ENCODE measurements around the gene RAB8B.
"Not testable (repeated sequence)": the region's sequence is repeated elsewhere in the genome, so short reads cannot be mapped to it uniquely, and the experiment has no call there.

The RAB8B gene

GRCh38 chr15:63186065-63186464 is 3.3 kb upstream of the RAB8B start:
- no peak for DNase-seq (ENCODE audit: low spot score)

GRCh38 chr15:63187589-63188226 is 1.7 kb upstream of the RAB8B start:
- no peak for DNase-seq (ENCODE audit: low spot score)

- DNase-seq (ENCODE audit: low spot score) = no peak
Observed at GRCh38 chr15:63188247-63188925, 1.0 kb upstream of the RAB8B start.

- peak; percentile 40 for DNase-seq (ENCODE audit: low spot score)
Observed at GRCh38 chr15:63189941-63190768, 749 bp downstream of the RAB8B start.

- DNase-seq (ENCODE audit: low spot score) = no peak
Observed at GRCh38 chr15:63190769-63191649, 1.6 kb downstream of the RAB8B start.

- no peak for DNase-seq (ENCODE audit: low spot score)
Observed at GRCh38 chr15:63191895-63192618, 2.7 kb downstream of the RAB8B start.

- DNase-seq (ENCODE audit: low spot score) = no peak
Observed at GRCh38 chr15:63192619-63193206, 3.3 kb downstream of the RAB8B start.

GRCh38 chr15:63194302-63194701 is 4.9 kb downstream of the RAB8B start:
- no peak for DNase-seq (ENCODE audit: low spot score)

GRCh38 chr15:63194880-63195568 is 5.6 kb downstream of the RAB8B start:
- DNase-seq (ENCODE audit: low spot score) = no peak

- no peak for DNase-seq (ENCODE audit: low spot score)
Observed at GRCh38 chr15:63195569-63196015, 6.2 kb downstream of the RAB8B start.

GRCh38 chr15:63196842-63197241 is 7.4 kb downstream of the RAB8B start:
- no peak for DNase-seq (ENCODE audit: low spot score)

GRCh38 chr15:63197626-63198025 is 8.2 kb downstream of the RAB8B start:
- DNase-seq (ENCODE audit: low spot score) = no peak

GRCh38 chr15:63198371-63199250 is 9.2 kb downstream of the RAB8B start:
- no peak for DNase-seq (ENCODE audit: low spot score)

GRCh38 chr15:63200464-63201249 is 11.3 kb downstream of the RAB8B start:
- DNase-seq (ENCODE audit: low spot score) = no peak

- DNase-seq (ENCODE audit: low spot score) = no peak
Observed at GRCh38 chr15:63202861-63203260, 13.5 kb downstream of the RAB8B start.

GRCh38 chr15:63203451-63204090 is 14.2 kb downstream of the RAB8B start:
- DNase-seq (ENCODE audit: low spot score) = no peak

- no peak for DNase-seq (ENCODE audit: low spot score)
Observed at GRCh38 chr15:63206079-63206478, 16.7 kb downstream of the RAB8B start.

GRCh38 chr15:63208824-63209223 is 19.4 kb downstream of the RAB8B start:
- DNase-seq (ENCODE audit: low spot score) = not testable (repeated sequence)
